Endothelial cell (in vitro differentiated cells): Measurements from ENCODE around the gene C19orf38. TPM values are rescaled to one million over a fixed set of nuclear protein-coding genes. Genes with fewer than 3 reads are reported as not detected.

Source experiments
- DNase-seq: peaks from one replicate; pipeline ENCODE4 v3.0.0; 2021; ENCODE audit warnings: low spot score
- H3K27ac Mint-ChIP-seq: one replicate; pipeline ENCODE4 v1.8.0; 2021; ENCODE audit warnings: mixed read lengths, inconsistent platforms; ENCODE audit not compliant: unreplicated experiment
- H3K27me3 Mint-ChIP-seq: one replicate; pipeline ENCODE4 v1.8.0; 2021; ENCODE audit warnings: mild to moderate bottlenecking, moderate library complexity, mixed read lengths, inconsistent platforms; ENCODE audit not compliant: unreplicated experiment
- H3K36me3 Mint-ChIP-seq: one replicate; pipeline ENCODE4 v1.8.0; 2021; ENCODE audit warnings: mild to moderate bottlenecking, low read depth, mixed read lengths, inconsistent platforms; ENCODE audit not compliant: unreplicated experiment
- H3K4me1 Mint-ChIP-seq: one replicate; pipeline ENCODE4 v1.8.0; 2021; ENCODE audit warnings: mild to moderate bottlenecking, mixed read lengths, inconsistent platforms; ENCODE audit not compliant: unreplicated experiment
- H3K4me3 Mint-ChIP-seq: one replicate; pipeline ENCODE4 v1.8.0; 2021; ENCODE audit warnings: mild to moderate bottlenecking, mixed read lengths, inconsistent platforms; ENCODE audit not compliant: unreplicated experiment
- H3K9me3 Mint-ChIP-seq: one replicate; pipeline ENCODE4 v1.8.0; 2021; ENCODE audit warnings: mixed read lengths, inconsistent platforms; ENCODE audit not compliant: unreplicated experiment
- CTCF ChIP-seq: fragments of 200-600 bp; sonication (generic); IDR thresholded peaks from one replicate; pipeline ENCODE4 v1.5.0; 2021; ENCODE audit warnings: antibody characterized with exemption; ENCODE audit not compliant: unreplicated experiment
- total RNA-seq: library from RNA; stranded (reverse); fragmentation: NEBNext Ultra II Directional; extraction: Animal tissue kit (Norgen Biotek cat#: 25700); gene quantifications from one replicate; pipeline ENCODE4 v1.2.1, GENCODE V29; 2021; ENCODE audit not compliant: unreplicated experiment

The C19orf38 gene
- total RNA-seq, 1 donor from 2014 or later = not detected

- no peaks in the 10 kb centered on the region for H3K36me3 Mint-ChIP-seq
- H3K4me3 Mint-ChIP-seq = no peak overlapping the region
- no peaks in the 10 kb centered on the region for H3K9me3 Mint-ChIP-seq
- H3K4me1 Mint-ChIP-seq = peaks cover 20% of the 10 kb centered on the region
- TF ChIP-seq CTCF = no peak
- DNase-seq = no peak
- peak overlapping the region; percentile 25 for H3K27ac Mint-ChIP-seq
- H3K27me3 Mint-ChIP-seq = peaks cover 3% of the 10 kb centered on the region
Measured at GRCh38 chr19:10885201-10886169, 37.3 kb downstream of the C19orf38 start.

- Mint-ChIP-seq H3K9me3 (no peaks in the 10 kb centered on the region), H3K27ac (no peak overlapping the region), H3K4me3 (no peak overlapping the region), H3K4me1 (peaks cover 13% of the 10 kb centered on the region), H3K27me3 (peaks cover 3% of the 10 kb centered on the region), H3K36me3 (no peaks in the 10 kb centered on the region)
- no peak for TF ChIP-seq CTCF
- DNase-seq = no peak
Measured at GRCh38 chr19:10887616-10888367, 39.6 kb downstream of the C19orf38 start.

GRCh38 chr19:10888421-10888866 lies 40.2 kb downstream of the C19orf38 start:
- DNase-seq = no peak
- no peaks in the 10 kb centered on the region for H3K36me3 Mint-ChIP-seq
- no peaks in the 10 kb centered on the region for H3K9me3 Mint-ChIP-seq
- peaks cover 13% of the 10 kb centered on the region for H3K4me1 Mint-ChIP-seq
- TF ChIP-seq CTCF = no peak
- H3K27ac Mint-ChIP-seq = no peak overlapping the region
- no peak overlapping the region for H3K4me3 Mint-ChIP-seq
- peaks cover 3% of the 10 kb centered on the region for H3K27me3 Mint-ChIP-seq

- Mint-ChIP-seq H3K4me3 (no peak overlapping the region), H3K9me3 (no peaks in the 10 kb centered on the region), H3K27ac (no peak overlapping the region), H3K36me3 (no peaks in the 10 kb centered on the region), H3K27me3 (peaks cover 7% of the 10 kb centered on the region), H3K4me1 (peaks cover 13% of the 10 kb centered on the region)
- no peak for DNase-seq
- no peak for TF ChIP-seq CTCF
Measured at GRCh38 chr19:10889880-10890279, 41.7 kb downstream of the C19orf38 start.
